ENCODE results near the gene RERE. TPM values are rescaled to one million over a fixed set of nuclear protein-coding genes. Genes with fewer than 3 reads are reported as not detected.

The RERE gene
- total RNA-seq, 1 donor from 2014 or later, result 124 TPM

DNA sequence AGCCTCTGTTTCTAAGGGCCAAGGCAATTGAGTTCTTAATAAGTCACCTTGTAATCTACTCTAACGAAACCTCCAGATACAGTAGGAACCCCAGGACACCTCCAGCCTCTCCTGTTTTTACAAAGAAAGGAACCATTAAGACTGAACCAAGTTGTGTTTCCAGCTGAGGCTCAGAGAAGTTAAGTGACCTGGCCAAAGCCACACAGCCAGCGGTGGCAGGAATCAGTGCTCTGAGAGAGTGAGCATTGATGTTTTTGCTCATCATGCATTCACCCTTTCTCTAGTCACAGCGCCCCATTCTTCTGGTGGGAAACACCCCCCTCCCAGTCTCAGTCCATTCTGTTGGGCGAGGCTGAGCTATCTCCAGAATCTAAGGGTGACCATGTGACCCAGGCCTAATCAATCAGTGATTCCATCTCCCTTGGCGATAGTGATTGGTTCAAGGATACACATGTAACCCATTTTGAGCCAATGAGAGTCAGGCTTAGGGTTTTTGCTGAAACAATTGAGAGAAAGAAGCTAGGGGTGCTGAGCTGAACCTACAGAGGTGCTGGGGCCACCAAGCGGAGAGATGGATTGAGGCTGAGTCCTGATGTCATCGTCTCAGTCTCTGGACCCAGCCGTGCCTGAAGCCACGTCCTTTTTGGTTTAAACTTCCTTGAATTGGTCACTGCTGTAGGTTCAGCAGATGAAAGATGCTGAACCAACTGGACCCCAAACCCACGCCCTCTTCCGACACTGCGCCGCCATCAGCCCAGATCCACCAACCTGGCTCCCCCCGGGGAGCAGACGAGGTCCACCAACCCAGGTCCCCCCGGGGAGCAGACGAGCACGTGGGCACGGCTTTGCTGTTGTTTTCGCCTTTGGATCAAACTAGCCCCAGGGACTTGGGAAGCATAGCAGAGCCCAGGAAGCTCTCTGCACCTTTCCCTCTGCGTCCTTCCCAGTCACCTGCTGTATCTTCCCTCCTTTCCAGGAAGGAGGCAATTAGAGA, 28.0 kb upstream of the RERE start:
- Histone ChIP-seq H3K79me2 (ENCODE audit: insufficient read depth, low read length) (no peaks in the 10 kb centered on the region), H3K4me3 (ENCODE audit: insufficient read depth, low read depth, low read length) (no peak overlapping the region), H3K27me3 (ENCODE audit: insufficient read depth, low read length) (peaks cover 20% of the 10 kb centered on the region), H3K27ac (ENCODE audit: low read depth, low read length) (no peak overlapping the region), H3K36me3 (ENCODE audit: insufficient read depth, low read length) (no peaks in the 10 kb centered on the region), H2AFZ (ENCODE audit: low read depth, low read length) (no peak overlapping the region), H3K9me3 (ENCODE audit: insufficient read depth, low read depth, low read length) (peaks cover 12% of the 10 kb centered on the region), H4K20me1 (ENCODE audit: insufficient read depth, low read length) (no peaks in the 10 kb centered on the region), H3K4me1 (ENCODE audit: insufficient read depth, low read length) (no peaks in the 10 kb centered on the region), H3K4me2 (ENCODE audit: low read length) (no peak overlapping the region), H3K9ac (ENCODE audit: low read length) (no peak overlapping the region)
- Mint-ChIP-seq H3K4me1 (ENCODE audit: low read depth, unreplicated experiment) (no peaks in the 10 kb centered on the region), H3K4me3 (ENCODE audit: unreplicated experiment) (no peak overlapping the region), H3K36me3 (ENCODE audit: low read depth, unreplicated experiment) (peaks cover 6% of the 10 kb centered on the region), H3K27ac (ENCODE audit: unreplicated experiment) (no peak overlapping the region), H3K9me3 (ENCODE audit: unreplicated experiment) (peaks cover 40% of the 10 kb centered on the region), H3K27me3 (ENCODE audit: low read depth, unreplicated experiment) (peaks cover 19% of the 10 kb centered on the region)
- TF ChIP-seq EZH2 (IDR thresholded peaks at IDR 0.05; ENCODE audit: insufficient read depth, low read length), result no peak
- TF ChIP-seq, protein P1, sequence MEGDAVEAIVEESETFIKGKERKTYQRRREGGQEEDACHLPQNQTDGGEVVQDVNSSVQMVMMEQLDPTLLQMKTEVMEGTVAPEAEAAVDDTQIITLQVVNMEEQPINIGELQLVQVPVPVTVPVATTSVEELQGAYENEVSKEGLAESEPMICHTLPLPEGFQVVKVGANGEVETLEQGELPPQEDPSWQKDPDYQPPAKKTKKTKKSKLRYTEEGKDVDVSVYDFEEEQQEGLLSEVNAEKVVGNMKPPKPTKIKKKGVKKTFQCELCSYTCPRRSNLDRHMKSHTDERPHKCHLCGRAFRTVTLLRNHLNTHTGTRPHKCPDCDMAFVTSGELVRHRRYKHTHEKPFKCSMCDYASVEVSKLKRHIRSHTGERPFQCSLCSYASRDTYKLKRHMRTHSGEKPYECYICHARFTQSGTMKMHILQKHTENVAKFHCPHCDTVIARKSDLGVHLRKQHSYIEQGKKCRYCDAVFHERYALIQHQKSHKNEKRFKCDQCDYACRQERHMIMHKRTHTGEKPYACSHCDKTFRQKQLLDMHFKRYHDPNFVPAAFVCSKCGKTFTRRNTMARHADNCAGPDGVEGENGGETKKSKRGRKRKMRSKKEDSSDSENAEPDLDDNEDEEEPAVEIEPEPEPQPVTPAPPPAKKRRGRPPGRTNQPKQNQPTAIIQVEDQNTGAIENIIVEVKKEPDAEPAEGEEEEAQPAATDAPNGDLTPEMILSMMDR (IDR thresholded peaks at IDR 0.05; ENCODE audit: insufficient read depth, low read depth, low read length), result no peak
- FAIRE-seq, result no peak
- DNase-seq (ENCODE audit: low read depth), result no peak

DNA sequence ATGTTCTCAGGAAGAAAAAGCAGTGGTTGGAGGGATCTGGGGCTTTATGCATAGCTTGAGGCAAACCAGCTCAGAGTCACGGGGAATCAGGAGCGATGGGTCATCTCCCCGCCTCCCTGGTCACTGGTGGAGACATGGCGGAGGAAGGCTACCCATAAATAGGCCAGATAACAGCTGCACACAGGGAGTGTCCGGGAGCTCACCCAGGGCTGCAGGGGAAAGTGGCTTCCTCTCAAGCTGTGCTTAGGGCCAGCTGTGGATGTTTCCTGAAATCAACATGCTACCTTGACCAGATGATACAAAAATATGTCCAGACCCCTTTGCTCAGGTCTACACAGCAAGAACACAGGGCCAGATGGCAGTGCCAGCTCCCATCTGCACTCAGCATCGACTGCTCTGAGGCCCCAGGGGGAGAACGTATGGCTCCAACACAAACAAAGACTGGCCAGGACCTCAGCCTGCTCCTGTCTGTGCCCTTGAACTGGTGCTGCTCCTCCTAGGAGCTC, 27.1 kb upstream of the RERE start:
- no peak overlapping the region for H3K27ac Mint-ChIP-seq (ENCODE audit: unreplicated experiment)
- H3K9ac ChIP-seq (ENCODE audit: low read length), result no peak overlapping the region
- FAIRE-seq, result no peak
- H3K27me3 ChIP-seq (ENCODE audit: insufficient read depth, low read length), result peaks cover 17% of the 10 kb centered on the region
- no peak overlapping the region for H3K4me3 ChIP-seq (ENCODE audit: insufficient read depth, low read depth, low read length)
- no peaks in the 10 kb centered on the region for H3K79me2 ChIP-seq (ENCODE audit: insufficient read depth, low read length)
- peaks cover 12% of the 10 kb centered on the region for H3K9me3 ChIP-seq (ENCODE audit: insufficient read depth, low read depth, low read length)
- H3K27me3 Mint-ChIP-seq (ENCODE audit: low read depth, unreplicated experiment), result peaks cover 19% of the 10 kb centered on the region
- H3K4me3 Mint-ChIP-seq (ENCODE audit: unreplicated experiment), result no peak overlapping the region
- peaks cover 45% of the 10 kb centered on the region for H3K9me3 Mint-ChIP-seq (ENCODE audit: unreplicated experiment)
- H3K4me1 ChIP-seq (ENCODE audit: insufficient read depth, low read length), result no peaks in the 10 kb centered on the region
- no peak for TF ChIP-seq EZH2 (IDR thresholded peaks at IDR 0.05; ENCODE audit: insufficient read depth, low read length)
- TF ChIP-seq, protein P1 (IDR thresholded peaks at IDR 0.05; ENCODE audit: insufficient read depth, low read depth, low read length), result no peak
- no peaks in the 10 kb centered on the region for H3K4me1 Mint-ChIP-seq (ENCODE audit: low read depth, unreplicated experiment)
- H3K4me2 ChIP-seq (ENCODE audit: low read length), result no peak overlapping the region
- no peaks in the 10 kb centered on the region for H4K20me1 ChIP-seq (ENCODE audit: insufficient read depth, low read length)
- no peaks in the 10 kb centered on the region for H3K36me3 ChIP-seq (ENCODE audit: insufficient read depth, low read length)
- no peak overlapping the region for H2AFZ ChIP-seq (ENCODE audit: low read depth, low read length)
- no peak overlapping the region for H3K27ac ChIP-seq (ENCODE audit: low read depth, low read length)
- no peak for DNase-seq (ENCODE audit: low read depth)
- H3K36me3 Mint-ChIP-seq (ENCODE audit: low read depth, unreplicated experiment), result peaks cover 8% of the 10 kb centered on the region
